HG03045 (cell line): Measurements from ENCODE around the gene PLCL1.

Experiments used
- ATAC-seq: cut with Tn5 transposase; IDR thresholded peaks from one replicate; pipeline ENCODE4 v1.9.1; 2021; ENCODE audit warnings: mild to moderate bottlenecking, moderate library complexity; ENCODE audit not compliant: unreplicated experiment

PLCL1 gene

DNA sequence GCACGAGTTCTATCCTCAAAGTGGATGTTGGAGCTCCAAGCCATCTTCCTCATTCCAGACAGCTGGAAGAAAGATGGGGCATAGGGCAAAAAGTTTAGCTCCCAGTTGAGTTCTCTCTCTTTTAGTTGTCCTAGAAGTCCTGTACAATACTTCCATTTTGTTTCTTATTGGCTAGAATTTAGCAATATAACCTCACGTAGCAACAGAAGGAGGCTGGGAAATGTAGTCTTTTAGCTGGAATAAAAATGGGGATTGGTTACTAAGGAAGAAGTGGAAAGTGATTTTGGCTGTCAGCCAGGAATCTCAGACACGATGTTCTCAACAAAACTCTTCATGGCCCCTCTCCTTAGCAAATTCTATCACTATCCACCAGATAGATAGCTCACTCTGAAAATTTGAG, 79.9 kb downstream of the PLCL1 start:
- ATAC-seq = no peak

- no peak for ATAC-seq
Measured at GRCh38 chr2:197885126-197885525, 80.7 kb downstream of the PLCL1 start.

DNA sequence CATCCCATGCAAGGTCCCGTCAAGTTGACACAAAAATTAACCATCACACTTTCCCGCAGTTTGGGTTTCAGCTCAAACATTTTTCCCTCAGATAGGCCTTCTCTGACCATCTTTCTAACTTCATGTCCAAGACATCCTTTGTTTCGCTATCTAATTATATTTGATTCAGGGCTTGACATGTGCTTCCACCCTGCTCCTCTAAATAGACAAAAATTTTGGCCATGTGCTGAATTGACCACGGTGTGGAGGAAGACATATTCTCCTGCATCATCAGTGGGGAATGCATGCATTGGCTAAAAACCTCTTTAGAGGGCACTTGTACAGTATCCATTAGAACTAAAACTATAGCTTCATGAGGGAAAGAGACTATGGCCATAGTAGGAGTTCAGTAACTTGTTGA, 81.2 kb downstream of the PLCL1 start:
- ATAC-seq = no peak

GRCh38 chr2:197888321-197888720, 83.9 kb downstream of the PLCL1 start:
- ATAC-seq = no peak

- ATAC-seq = peak; percentile 98
Measured at GRCh38 chr2:197889041-197889440, 84.6 kb downstream of the PLCL1 start.

GRCh38 chr2:197890168-197890567, 85.8 kb downstream of the PLCL1 start:
- no peak for ATAC-seq

- ATAC-seq = no peak
Measured at GRCh38 chr2:197891897-197892442, 87.6 kb downstream of the PLCL1 start.

DNA sequence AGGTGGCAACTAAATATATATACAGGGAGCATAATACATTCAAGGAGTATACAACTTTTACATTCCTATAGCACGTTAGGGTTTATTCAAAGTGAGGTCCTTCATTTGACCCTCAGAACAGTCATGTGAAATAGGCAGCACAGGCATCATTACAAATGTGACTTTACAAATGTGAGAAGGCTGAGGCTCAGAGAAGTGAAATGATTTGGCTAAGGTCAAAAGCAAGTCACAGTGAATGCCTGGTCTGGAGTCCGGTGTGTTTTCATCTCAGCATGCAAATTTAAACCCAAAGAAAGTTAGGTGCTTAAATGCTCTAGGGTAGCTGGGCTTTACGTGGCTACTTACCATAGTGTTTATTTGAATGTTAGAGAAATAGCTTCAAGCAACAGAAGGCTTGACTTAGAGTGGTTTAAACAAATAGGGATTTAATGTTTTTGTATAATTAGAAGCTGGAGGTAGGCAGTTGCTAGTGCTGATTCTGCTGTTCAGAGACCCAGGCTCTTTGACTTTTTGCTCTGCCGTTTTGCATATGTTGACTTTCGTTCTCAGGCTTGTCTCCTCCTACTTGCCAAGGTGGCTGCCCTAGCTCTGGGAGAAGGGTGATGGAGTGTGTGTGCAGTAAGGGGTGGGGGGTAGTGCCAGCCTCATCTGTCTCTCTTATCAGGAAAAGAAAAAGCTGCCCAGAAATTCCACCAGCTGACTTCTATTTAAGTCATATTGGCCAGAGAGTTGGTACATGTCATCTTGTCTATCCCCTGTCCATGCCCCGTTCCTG, 89.2 kb downstream of the PLCL1 start:
- peak; percentile 39 for ATAC-seq

DNA sequence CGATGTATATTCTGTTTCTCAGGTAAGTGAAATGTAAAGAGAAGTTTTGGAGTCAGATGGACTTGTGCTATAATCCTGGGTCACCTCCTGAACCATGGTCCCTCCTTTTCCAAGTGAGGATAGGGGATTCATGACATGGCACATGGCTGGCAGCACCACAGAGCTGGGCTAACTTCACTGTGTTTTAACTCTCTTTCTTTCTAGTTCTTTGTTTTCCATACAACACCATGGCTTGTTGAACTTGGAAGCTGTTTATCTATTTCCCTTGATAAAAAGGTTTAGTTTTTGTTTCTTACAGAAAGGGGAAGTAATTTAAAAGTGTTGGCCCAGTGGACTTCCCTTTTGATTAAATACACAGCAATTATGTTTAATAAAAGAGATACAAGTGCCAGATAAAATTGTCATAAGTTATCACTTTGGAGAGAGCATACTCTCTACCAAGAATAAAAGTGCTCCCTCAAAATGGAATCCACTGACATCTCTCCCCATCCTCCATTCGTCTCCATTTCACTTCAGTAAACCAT, 90.4 kb downstream of the PLCL1 start:
- no peak for ATAC-seq

- ATAC-seq = no peak
Measured at GRCh38 chr2:197897960-197898678, 93.7 kb downstream of the PLCL1 start.

- ATAC-seq = no peak
Measured at GRCh38 chr2:197904446-197904845, 100.1 kb downstream of the PLCL1 start.

DNA sequence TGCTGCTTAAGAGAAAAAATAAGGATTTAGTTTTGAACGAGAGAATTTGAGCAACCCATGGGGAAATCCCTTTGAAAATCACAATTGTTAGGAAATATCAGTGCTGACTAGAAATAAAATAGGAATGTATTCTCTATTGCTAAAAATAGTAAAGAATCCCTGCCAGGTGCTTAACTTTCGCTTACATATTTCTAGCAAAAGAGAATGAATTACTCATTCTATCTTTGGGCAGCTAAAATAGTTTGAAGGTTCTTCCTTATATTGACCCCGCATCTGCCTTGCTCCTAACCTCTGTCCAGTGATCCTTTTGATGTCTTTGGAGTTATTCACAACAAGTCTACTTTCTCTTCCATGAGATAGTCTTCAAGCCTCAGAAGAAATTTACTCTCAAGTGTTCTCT, 103.8 kb downstream of the PLCL1 start:
- no peak for ATAC-seq

- ATAC-seq = no peak
Measured at GRCh38 chr2:197908990-197909776, 104.8 kb downstream of the PLCL1 start.

GRCh38 chr2:197911667-197912066, 107.3 kb downstream of the PLCL1 start:
- ATAC-seq = no peak

DNA sequence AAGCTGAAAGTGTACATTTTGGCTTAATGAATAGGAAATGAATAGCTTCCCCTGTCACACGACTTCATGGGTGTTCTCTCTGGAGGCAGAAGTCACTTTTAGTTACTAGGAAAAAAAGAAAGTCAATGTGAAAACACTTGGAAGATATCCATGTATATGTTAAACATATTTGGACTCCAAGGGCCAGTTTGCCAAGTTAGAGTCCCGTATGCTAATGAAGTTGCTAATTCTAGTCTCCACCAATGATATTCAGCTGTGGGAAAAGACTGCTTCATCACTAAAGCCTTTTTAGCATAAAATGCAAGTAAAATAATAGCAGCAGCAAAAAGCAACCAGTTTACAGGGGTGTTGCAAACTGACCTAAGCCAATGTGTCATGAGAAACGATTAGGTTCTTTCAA, 108.7 kb downstream of the PLCL1 start:
- no peak for ATAC-seq

GRCh38 chr2:197914778-197915177, 110.4 kb downstream of the PLCL1 start:
- ATAC-seq = no peak

- no peak for ATAC-seq
Measured at GRCh38 chr2:197915548-197916265, 111.3 kb downstream of the PLCL1 start.

DNA sequence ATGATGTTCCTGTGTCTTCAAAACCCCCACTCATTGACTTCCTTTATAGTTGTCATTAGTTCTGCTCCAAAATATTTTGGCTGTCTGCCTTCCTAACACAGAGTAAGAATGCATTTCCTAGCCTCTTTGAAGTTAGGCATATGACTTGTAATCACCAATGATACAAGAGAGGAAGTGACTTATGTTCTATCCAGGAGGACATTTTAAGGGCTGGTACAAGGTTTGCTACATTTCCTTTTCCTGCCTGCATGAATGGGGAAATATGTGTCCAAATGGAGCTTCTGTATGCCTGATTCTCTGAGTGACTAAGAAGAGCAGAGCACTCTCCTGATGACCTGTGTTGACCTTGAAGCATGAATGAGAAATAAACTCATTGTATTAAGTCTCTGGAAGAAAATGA, 115.1 kb downstream of the PLCL1 start:
- ATAC-seq = no peak

GRCh38 chr2:197920088-197920487, 115.7 kb downstream of the PLCL1 start:
- ATAC-seq = no peak

- ATAC-seq = no peak
Measured at GRCh38 chr2:197920592-197921201, 116.3 kb downstream of the PLCL1 start.
